NCI-H1694 (cell line): Measurements from ENCODE around the gene KCTD19.

Experiments used
- DNase-seq: peaks from one replicate; lab custom pipeline; 2025; lab: John Stamatoyannopoulos, UW

The KCTD19 gene

GRCh38 chr16:67242138-67242730 is 84.3 kb downstream of the KCTD19 start:
- DNase-seq, result no peak

- DNase-seq, result no peak
Observed at GRCh38 chr16:67241008-67241900, 85.3 kb downstream of the KCTD19 start.

GRCh38 chr16:67240506-67240905 is 86.0 kb downstream of the KCTD19 start:
- DNase-seq, result no peak
